G401.6 (cell line): ENCODE data around the gene RBM38.

Experiments
- FAIRE-seq: peaks from 2 replicates; lab custom pipeline; 2012; peaks lifted over from hg19 to GRCh38; lab: Jason Lieb, UNC

RBM38 gene

GRCh38 chr20:57437672-57438330, 46.6 kb downstream of the RBM38 start:
- no peak for FAIRE-seq

GRCh38 chr20:57438552-57438951, 47.4 kb downstream of the RBM38 start:
- FAIRE-seq = no peak

- FAIRE-seq = no peak
Measured at GRCh38 chr20:57439432-57439831, 48.2 kb downstream of the RBM38 start.

GRCh38 chr20:57439993-57440392, 48.8 kb downstream of the RBM38 start:
- no peak for FAIRE-seq

- no peak for FAIRE-seq
Measured at GRCh38 chr20:57440678-57441509, 49.7 kb downstream of the RBM38 start.

GRCh38 chr20:57441510-57442154, 50.4 kb downstream of the RBM38 start:
- FAIRE-seq = no peak

- no peak for FAIRE-seq
Measured at GRCh38 chr20:57442158-57442887, 51.1 kb downstream of the RBM38 start.

GRCh38 chr20:57442888-57443239, 51.7 kb downstream of the RBM38 start:
- FAIRE-seq = no peak

- FAIRE-seq = no peak
Measured at GRCh38 chr20:57443349-57444265, 52.4 kb downstream of the RBM38 start.

- no peak for FAIRE-seq
Measured at GRCh38 chr20:57444394-57445048, 53.3 kb downstream of the RBM38 start.

- no peak for FAIRE-seq
Measured at GRCh38 chr20:57445298-57445697, 54.1 kb downstream of the RBM38 start.

GRCh38 chr20:57445774-57446173, 54.6 kb downstream of the RBM38 start:
- no peak for FAIRE-seq

GRCh38 chr20:57448764-57449354, 57.7 kb downstream of the RBM38 start:
- no peak for FAIRE-seq

GRCh38 chr20:57449398-57450354, 58.5 kb downstream of the RBM38 start:
- FAIRE-seq = no peak

GRCh38 chr20:57450419-57450818, 59.2 kb downstream of the RBM38 start:
- FAIRE-seq = no peak

GRCh38 chr20:57450931-57451330, 59.7 kb downstream of the RBM38 start:
- FAIRE-seq = no peak

GRCh38 chr20:57451431-57451794, 60.2 kb downstream of the RBM38 start:
- no peak for FAIRE-seq

- no peak for FAIRE-seq
Measured at GRCh38 chr20:57451795-57452661, 60.8 kb downstream of the RBM38 start.

- FAIRE-seq = no peak
Measured at GRCh38 chr20:57455386-57455785, 64.2 kb downstream of the RBM38 start.
